Measurements from ENCODE around the gene SLAMF9.

DNA sequence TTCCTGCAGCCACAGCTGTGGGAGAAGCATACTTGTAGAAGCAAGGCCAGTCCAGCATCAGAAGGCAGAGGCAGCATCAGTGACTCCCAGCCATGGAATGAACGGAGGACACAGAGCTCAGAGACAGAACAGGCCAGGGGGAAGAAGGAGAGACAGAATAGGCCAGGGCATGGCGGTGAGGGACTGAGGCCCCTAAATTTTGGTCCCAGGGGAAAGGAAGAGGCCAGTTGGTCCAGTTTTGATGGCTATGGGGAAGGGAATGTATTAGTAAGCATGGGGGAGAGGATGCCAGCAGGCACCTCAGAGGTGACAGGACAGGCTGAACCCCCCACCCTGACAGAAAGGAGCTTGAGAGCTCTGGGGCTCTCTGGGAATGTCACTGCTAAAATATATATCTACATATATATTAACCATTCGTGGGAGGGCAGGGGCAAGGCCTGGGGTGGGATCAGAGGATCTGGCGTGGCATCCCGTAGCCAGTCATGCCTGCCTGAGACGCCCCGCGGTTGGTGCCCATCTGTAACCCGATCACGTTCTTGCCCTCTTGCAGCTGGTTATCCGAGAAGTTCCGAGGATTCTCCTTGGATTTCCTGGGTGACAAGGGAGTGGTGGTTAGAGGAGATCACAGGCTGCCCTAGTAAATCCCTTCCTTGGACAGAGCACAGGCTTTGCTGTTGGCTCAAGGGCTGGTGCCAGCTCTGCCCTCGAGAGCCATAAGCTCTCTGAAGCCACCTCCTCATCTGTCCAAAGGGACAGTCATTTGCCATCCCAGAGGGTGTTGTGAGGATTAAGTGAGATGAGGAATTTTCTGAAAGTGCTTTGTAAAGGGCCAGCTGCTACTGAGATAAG is 35.5 kb downstream of the SLAMF9 start:
- TF ChIP-seq, protein P1, sequence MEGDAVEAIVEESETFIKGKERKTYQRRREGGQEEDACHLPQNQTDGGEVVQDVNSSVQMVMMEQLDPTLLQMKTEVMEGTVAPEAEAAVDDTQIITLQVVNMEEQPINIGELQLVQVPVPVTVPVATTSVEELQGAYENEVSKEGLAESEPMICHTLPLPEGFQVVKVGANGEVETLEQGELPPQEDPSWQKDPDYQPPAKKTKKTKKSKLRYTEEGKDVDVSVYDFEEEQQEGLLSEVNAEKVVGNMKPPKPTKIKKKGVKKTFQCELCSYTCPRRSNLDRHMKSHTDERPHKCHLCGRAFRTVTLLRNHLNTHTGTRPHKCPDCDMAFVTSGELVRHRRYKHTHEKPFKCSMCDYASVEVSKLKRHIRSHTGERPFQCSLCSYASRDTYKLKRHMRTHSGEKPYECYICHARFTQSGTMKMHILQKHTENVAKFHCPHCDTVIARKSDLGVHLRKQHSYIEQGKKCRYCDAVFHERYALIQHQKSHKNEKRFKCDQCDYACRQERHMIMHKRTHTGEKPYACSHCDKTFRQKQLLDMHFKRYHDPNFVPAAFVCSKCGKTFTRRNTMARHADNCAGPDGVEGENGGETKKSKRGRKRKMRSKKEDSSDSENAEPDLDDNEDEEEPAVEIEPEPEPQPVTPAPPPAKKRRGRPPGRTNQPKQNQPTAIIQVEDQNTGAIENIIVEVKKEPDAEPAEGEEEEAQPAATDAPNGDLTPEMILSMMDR (IDR thresholded peaks at IDR 0.05; ENCODE audit: low read depth, low read length, missing input control), result no peak
- TF ChIP-seq RAD21 (IDR thresholded peaks at IDR 0.05), result no peak
- TF ChIP-seq JUND (IDR thresholded peaks at IDR 0.05), result no peak
- no peak for TF ChIP-seq REST (IDR thresholded peaks at IDR 0.05)
- TF ChIP-seq HNF4A (conservative IDR thresholded peaks at IDR 0.05), result no peak
- no peak for TF ChIP-seq YY1 (IDR thresholded peaks at IDR 0.05)
- TF ChIP-seq, protein P2, sequence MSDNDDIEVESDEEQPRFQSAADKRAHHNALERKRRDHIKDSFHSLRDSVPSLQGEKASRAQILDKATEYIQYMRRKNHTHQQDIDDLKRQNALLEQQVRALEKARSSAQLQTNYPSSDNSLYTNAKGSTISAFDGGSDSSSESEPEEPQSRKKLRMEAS (IDR thresholded peaks at IDR 0.05), result no peak
- TF ChIP-seq NR2F2 (IDR thresholded peaks at IDR 0.05), result no peak
- no peak for TF ChIP-seq TAF1 (conservative IDR thresholded peaks at IDR 0.05)
- no peak for TF ChIP-seq RXRA (IDR thresholded peaks at IDR 0.05)
- TF ChIP-seq FOXA1 (IDR thresholded peaks at IDR 0.05), result no peak
- TF ChIP-seq EGR1 (IDR thresholded peaks at IDR 0.05; ENCODE audit: low read depth in 2 of 2), result no peak

Data from liver (tissue), 3 donors.